Stimulated activated CD4-positive, alpha-beta T cell treated with anti-CD3 and anti-CD28 coated beads, TNF-alpha, amount 100 ng/mL, for 48 hours (primary cell): ENCODE results near the gene PLA2G3.

ENCODE experiments used
- DNase-seq, 3 donors: peaks; one replicate each; pipeline ENCODE4 v3.0.0-alpha.2; 2020; ENCODE audit warnings: low read depth in 3 of 3

Gene PLA2G3

GRCh38 chr22:31086703-31087330 lies 53.5 kb downstream of the PLA2G3 start:
- no peak for DNase-seq

GRCh38 chr22:31085928-31086327 lies 54.4 kb downstream of the PLA2G3 start:
- no peak for DNase-seq

GRCh38 chr22:31085493-31085824 lies 54.8 kb downstream of the PLA2G3 start:
- no peak for DNase-seq

GRCh38 chr22:31084811-31085492 lies 55.4 kb downstream of the PLA2G3 start:
- DNase-seq: peak; percentile 76 to 87 (median 82)
